ENCODE results near the gene VEGFC.

- TF ChIP-seq POLR2A (IDR thresholded peaks at IDR 0.05; ENCODE audit: extremely low read depth, insufficient read length) (no peak), CTCF (IDR thresholded peaks at IDR 0.05; ENCODE audit: low read depth, low read length) (no peak), MYC (IDR thresholded peaks at IDR 0.05; ENCODE audit: low read depth, low read length) (no peak), MAX (IDR thresholded peaks at IDR 0.05; ENCODE audit: low read depth, low read length) (no peak)
Measured at GRCh38 chr4:176717237-176717636, 75.5 kb downstream of the VEGFC start.

All from NB4 (cell line).